ENCODE data around the gene SH3TC1. TPM values are rescaled to one million over a fixed set of nuclear protein-coding genes. Genes with fewer than 3 reads are reported as not detected.

SH3TC1 gene
- polyA plus RNA-seq, 4 donors: 0.45 to 25.3 (median 6.3) TPM

DNA sequence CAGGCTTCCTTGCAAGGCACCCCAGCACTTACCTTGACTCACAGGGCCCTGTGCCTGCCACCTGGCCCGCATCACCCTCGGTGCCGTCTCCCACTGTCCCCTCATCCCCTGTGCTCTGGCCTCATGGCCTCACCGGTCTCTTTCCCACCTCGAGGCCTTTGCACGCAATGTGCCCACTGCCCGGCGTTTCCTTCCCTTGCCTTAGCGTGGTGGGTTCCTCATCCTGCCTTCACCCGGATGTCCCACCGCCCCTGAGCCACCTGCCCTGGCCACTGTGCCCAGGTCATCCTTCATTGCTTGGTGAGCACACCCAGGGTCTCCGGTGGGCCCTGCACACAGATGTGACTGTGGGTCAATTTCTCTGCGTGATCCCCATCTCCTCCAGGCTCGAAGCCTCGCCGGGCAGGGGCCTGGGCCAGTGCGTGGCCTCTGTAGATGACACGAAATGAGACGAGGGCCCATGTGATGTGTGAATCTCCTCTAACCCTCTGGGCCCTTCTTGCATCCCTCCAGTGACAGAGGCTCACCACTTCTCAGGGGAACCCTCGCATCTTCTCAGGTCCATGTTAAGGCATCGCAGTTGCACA lies 75.1 kb downstream of the SH3TC1 start:
- no peaks in the 10 kb centered on the region for H3K9me3 ChIP-seq (ENCODE audit: control insufficient read depth in 2 of 2, insufficient read depth in 1 of 2, low read depth in 1 of 2, low read length in 1 of 2)
- H3K4me1 ChIP-seq (ENCODE audit: control insufficient read depth in 3 of 3, insufficient read depth in 2 of 3, low read depth in 1 of 3, low read length in 2 of 3): peaks cover 0 to 17% (median 0%) of the 10 kb centered on the region in 3 donors
- no peak for DNase-seq
- H3K4me3 ChIP-seq (ENCODE audit: low read depth in 1 of 3, low read length in 3 of 3): no peak overlapping the region
- WGBS, 3 donors: 85 to 90% (median 87%) methylated on average over 21 of the region's 21 CpGs
- peaks cover 2 to 17% (median 9%) of the 10 kb centered on the region in 3 donors for H3K27me3 ChIP-seq (ENCODE audit: control insufficient read depth in 3 of 3, insufficient read depth in 3 of 3, low read length in 3 of 3)
- no peaks in the 10 kb centered on the region for H3K36me3 ChIP-seq (ENCODE audit: control insufficient read depth in 3 of 3, insufficient read depth in 2 of 3, low read depth in 1 of 3, low read length in 3 of 3)
- FAIRE-seq: no peak
- peak overlapping the region in 2 of 3 donors; percentile 14 to 44 for H3K27ac ChIP-seq (ENCODE audit: low read depth in 1 of 3, low read length in 2 of 3)

DNA sequence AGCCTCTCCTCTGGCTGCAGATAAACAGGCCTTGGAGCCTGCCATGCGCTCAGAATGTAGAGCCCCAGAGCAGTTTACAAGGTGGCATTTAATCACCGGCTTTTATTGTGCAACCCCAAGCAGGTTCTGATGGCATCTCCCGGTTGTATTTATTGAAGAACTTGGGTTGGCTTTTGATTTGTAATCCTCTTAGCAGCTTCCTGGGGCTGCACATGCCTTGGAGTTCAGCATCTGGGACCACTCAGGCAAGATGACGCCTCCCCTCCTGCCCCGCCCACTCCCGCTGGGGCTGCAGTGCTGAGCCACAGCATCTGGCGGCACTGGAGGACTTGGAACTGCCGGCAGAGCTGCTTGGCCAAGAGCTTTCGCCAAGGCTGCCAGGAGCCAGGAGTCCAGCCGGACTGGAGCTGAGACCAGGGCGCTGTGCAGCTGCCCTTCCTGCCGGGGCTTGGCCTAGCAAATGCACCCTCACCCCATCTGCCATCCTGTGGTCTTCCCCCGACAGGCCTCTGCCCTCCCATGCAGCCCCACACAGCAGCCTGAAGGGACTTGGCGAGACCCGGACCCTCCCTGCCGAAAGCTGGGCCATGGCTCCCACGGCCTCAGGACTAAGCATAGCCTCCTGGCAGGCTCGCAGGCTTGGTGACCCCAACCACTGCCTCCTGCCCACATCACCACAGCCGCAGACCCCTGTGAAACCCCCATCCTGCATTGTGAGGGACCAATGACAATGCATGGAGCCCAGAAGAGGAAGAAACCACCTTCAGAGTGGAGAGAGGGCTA lies 75.9 kb downstream of the SH3TC1 start:
- WGBS, 3 donors: 44 to 52% (median 49%) methylated on average over 19 of the region's 19 CpGs
- H3K9me3 ChIP-seq (ENCODE audit: control insufficient read depth in 2 of 2, insufficient read depth in 1 of 2, low read depth in 1 of 2, low read length in 1 of 2): no peaks in the 10 kb centered on the region
- H3K4me1 ChIP-seq (ENCODE audit: control insufficient read depth in 3 of 3, insufficient read depth in 2 of 3, low read depth in 1 of 3, low read length in 2 of 3): peaks cover 0 to 15% (median 0%) of the 10 kb centered on the region in 3 donors
- peak overlapping the region in 2 of 3 donors; percentile 14 to 44 for H3K27ac ChIP-seq (ENCODE audit: low read depth in 1 of 3, low read length in 2 of 3)
- FAIRE-seq (no peak), DNase-seq (peak; percentile 18 to 60)
- H3K4me3 ChIP-seq (ENCODE audit: low read depth in 1 of 3, low read length in 3 of 3): no peak overlapping the region
- H3K27me3 ChIP-seq (ENCODE audit: control insufficient read depth in 3 of 3, insufficient read depth in 3 of 3, low read length in 3 of 3): peaks cover 2 to 15% (median 2%) of the 10 kb centered on the region in 3 donors
- no peaks in the 10 kb centered on the region for H3K36me3 ChIP-seq (ENCODE audit: control insufficient read depth in 3 of 3, insufficient read depth in 2 of 3, low read depth in 1 of 3, low read length in 3 of 3)

DNA sequence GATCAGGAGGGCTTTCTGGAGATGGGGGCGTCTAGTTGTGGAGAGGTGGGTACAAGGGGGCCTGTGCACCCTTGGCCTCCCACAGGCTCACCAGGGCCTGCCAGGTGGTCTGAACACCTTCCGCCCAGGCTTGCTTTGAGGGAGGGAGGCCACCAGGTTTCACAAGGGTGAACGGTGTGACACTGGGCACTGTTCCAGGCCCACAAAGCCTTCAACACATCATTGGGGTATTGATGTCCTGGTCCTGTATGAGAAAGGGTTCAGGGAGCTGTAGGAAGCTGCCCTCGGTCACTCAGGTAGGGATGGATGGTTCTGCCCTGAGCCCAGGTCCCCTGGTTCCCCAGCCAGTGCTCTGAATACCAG lies 76.4 kb downstream of the SH3TC1 start:
- DNase-seq (no peak), FAIRE-seq (no peak)
- Histone ChIP-seq H3K36me3 (ENCODE audit: control insufficient read depth in 3 of 3, insufficient read depth in 2 of 3, low read depth in 1 of 3, low read length in 3 of 3) (no peaks in the 10 kb centered on the region), H3K27me3 (ENCODE audit: control insufficient read depth in 3 of 3, insufficient read depth in 3 of 3, low read length in 3 of 3) (peaks cover 0 to 11% (median under 1%) of the 10 kb centered on the region in 3 donors), H3K4me1 (ENCODE audit: control insufficient read depth in 3 of 3, insufficient read depth in 2 of 3, low read depth in 1 of 3, low read length in 2 of 3) (peaks cover 0 to 15% (median 0%) of the 10 kb centered on the region in 3 donors), H3K9me3 (ENCODE audit: control insufficient read depth in 2 of 2, insufficient read depth in 1 of 2, low read depth in 1 of 2, low read length in 1 of 2) (no peaks in the 10 kb centered on the region), H3K4me3 (ENCODE audit: low read depth in 1 of 3, low read length in 3 of 3) (no peak overlapping the region), H3K27ac (ENCODE audit: low read depth in 1 of 3, low read length in 2 of 3) (no peak overlapping the region)
- WGBS, 3 donors: 60 to 78% (median 61%) methylated on average over 4 of the region's 4 CpGs

DNA sequence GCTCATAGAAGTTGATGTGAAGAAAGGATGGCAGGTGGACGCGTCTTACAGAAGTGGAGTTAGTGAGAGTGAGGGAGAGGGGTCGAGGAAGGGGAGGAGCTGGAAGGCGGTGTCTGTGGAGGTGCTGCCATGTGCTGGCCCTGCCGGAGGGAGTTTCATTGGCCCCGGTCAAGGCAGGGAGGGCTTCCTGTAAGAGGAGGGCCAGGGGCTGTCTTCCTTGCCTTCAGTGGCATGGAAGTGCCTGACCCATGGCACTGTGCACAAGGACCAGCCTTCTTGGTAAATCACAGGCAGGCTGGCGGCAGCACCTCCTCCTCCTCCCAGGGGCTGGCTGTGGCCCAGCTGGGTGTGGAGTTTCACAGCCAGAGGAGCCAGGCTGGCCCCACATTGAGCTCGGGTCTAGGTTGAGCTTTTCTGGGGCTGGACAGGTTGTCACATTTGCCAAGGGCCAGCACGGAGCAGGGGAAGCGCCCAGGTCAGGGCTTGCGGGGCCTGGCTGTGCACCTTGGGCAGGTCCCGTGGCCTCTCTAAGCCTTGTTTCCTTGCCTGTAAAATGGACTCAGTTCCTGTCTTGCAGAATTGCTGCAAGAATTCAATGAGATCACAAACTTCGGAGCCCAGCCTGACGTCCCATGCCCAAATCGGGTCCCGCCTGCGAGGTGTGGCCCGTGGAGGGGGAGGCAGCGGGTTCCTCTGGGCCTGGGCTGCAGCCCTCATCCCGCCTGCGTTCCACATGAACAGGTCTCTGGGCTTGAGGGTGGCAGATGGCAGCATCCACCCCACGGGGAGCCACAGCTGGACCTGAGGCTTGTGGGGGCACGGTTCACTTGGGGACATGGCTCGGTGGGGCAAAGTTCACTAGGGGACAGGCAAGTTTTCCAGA lies 77.5 kb downstream of the SH3TC1 start:
- H3K27me3 ChIP-seq (ENCODE audit: control insufficient read depth in 3 of 3, insufficient read depth in 3 of 3, low read length in 3 of 3): peaks cover 0 to under 1% (median 0%) of the 10 kb centered on the region in 3 donors
- H3K4me3 ChIP-seq (ENCODE audit: low read depth in 1 of 3, low read length in 3 of 3): no peak overlapping the region
- H3K27ac ChIP-seq (ENCODE audit: low read depth in 1 of 3, low read length in 2 of 3): no peak overlapping the region
- FAIRE-seq (no peak), DNase-seq (no peak)
- H3K9me3 ChIP-seq (ENCODE audit: control insufficient read depth in 2 of 2, insufficient read depth in 1 of 2, low read depth in 1 of 2, low read length in 1 of 2): no peaks in the 10 kb centered on the region
- no peaks in the 10 kb centered on the region for H3K36me3 ChIP-seq (ENCODE audit: control insufficient read depth in 3 of 3, insufficient read depth in 2 of 3, low read depth in 1 of 3, low read length in 3 of 3)
- 48 to 55% (median 54%) methylated on average over 24 of the region's 24 CpGs for WGBS, 3 donors
- peaks cover 0 to 15% (median 0%) of the 10 kb centered on the region in 3 donors for H3K4me1 ChIP-seq (ENCODE audit: control insufficient read depth in 3 of 3, insufficient read depth in 2 of 3, low read depth in 1 of 3, low read length in 2 of 3)

DNA sequence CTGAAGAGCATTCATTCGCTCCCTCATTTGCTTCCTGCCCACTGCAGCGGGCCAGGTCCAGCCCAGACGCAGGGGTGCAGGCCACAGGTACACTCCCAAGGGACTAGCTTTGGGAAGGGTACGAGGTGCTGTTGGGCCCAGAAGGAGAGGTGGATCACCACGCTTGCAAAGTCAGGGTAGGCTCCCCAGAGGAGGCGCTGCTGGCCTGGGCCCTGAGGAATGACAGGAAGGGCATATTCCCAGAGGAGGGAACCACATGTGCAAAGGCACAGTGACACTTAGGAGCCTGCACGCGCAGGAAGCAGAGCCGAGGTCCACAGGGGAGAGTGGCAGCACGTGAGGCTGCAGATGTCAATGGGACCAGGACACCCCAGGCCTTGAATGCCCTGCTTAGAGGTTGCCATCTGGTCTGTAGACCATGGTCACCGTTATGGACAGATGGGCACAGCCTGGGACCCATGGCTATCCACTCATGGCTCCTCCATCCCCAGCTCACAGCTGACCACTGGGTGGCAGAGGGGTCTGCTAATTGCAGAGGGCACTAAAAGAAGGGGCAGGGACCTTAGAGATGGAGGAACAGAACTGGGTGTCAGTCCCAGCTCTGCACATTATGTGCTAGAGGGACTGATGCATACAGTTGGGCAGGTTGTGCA lies 78.4 kb downstream of the SH3TC1 start:
- Histone ChIP-seq H3K36me3 (ENCODE audit: control insufficient read depth in 3 of 3, insufficient read depth in 2 of 3, low read depth in 1 of 3, low read length in 3 of 3) (no peaks in the 10 kb centered on the region), H3K4me3 (ENCODE audit: low read depth in 1 of 3, low read length in 3 of 3) (no peak overlapping the region), H3K27me3 (ENCODE audit: control insufficient read depth in 3 of 3, insufficient read depth in 3 of 3, low read length in 3 of 3) (no peaks in the 10 kb centered on the region), H3K9me3 (ENCODE audit: control insufficient read depth in 2 of 2, insufficient read depth in 1 of 2, low read depth in 1 of 2, low read length in 1 of 2) (no peaks in the 10 kb centered on the region), H3K4me1 (ENCODE audit: control insufficient read depth in 3 of 3, insufficient read depth in 2 of 3, low read depth in 1 of 3, low read length in 2 of 3) (peaks cover 0 to 15% (median 0%) of the 10 kb centered on the region in 3 donors), H3K27ac (ENCODE audit: low read depth in 1 of 3, low read length in 2 of 3) (peak overlapping the region in 1 of 3 donors; percentile 63)
- DNase-seq (no peak), FAIRE-seq (no peak)
- WGBS, 3 donors: 78 to 84% (median 81%) methylated on average over 11 of the region's 11 CpGs

DNA sequence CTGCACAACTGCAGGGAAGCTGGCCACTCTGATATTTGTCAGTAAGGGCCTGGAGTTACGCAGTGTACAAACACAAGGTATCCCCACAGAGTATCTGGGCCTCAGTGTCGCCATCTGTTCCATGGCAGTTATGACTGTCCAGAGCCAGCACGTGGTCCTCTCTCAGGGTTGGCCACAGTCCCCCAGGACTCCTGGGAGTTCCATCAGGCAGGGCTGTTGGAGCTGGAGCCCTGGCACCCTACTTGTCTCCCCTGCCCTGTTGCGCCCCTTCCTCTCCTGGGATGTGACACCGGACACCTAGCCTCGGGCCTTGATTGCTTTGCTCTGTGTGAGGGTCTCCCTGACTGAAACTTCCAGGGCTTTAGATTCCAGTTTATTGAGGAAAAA lies 78.9 kb downstream of the SH3TC1 start:
- Histone ChIP-seq H3K27me3 (ENCODE audit: control insufficient read depth in 3 of 3, insufficient read depth in 3 of 3, low read length in 3 of 3) (no peaks in the 10 kb centered on the region), H3K4me3 (ENCODE audit: low read depth in 1 of 3, low read length in 3 of 3) (no peak overlapping the region), H3K27ac (ENCODE audit: low read depth in 1 of 3, low read length in 2 of 3) (peak overlapping the region in 2 of 3 donors; percentile 17 to 63), H3K9me3 (ENCODE audit: control insufficient read depth in 2 of 2, insufficient read depth in 1 of 2, low read depth in 1 of 2, low read length in 1 of 2) (no peaks in the 10 kb centered on the region), H3K4me1 (ENCODE audit: control insufficient read depth in 3 of 3, insufficient read depth in 2 of 3, low read depth in 1 of 3, low read length in 2 of 3) (peaks cover 0 to 15% (median 0%) of the 10 kb centered on the region in 3 donors), H3K36me3 (ENCODE audit: control insufficient read depth in 3 of 3, insufficient read depth in 2 of 3, low read depth in 1 of 3, low read length in 3 of 3) (no peaks in the 10 kb centered on the region)
- WGBS, 3 donors: 62 to 81% (median 75%) methylated on average over 6 of the region's 6 CpGs
- no peak for DNase-seq
- no peak for FAIRE-seq

DNA sequence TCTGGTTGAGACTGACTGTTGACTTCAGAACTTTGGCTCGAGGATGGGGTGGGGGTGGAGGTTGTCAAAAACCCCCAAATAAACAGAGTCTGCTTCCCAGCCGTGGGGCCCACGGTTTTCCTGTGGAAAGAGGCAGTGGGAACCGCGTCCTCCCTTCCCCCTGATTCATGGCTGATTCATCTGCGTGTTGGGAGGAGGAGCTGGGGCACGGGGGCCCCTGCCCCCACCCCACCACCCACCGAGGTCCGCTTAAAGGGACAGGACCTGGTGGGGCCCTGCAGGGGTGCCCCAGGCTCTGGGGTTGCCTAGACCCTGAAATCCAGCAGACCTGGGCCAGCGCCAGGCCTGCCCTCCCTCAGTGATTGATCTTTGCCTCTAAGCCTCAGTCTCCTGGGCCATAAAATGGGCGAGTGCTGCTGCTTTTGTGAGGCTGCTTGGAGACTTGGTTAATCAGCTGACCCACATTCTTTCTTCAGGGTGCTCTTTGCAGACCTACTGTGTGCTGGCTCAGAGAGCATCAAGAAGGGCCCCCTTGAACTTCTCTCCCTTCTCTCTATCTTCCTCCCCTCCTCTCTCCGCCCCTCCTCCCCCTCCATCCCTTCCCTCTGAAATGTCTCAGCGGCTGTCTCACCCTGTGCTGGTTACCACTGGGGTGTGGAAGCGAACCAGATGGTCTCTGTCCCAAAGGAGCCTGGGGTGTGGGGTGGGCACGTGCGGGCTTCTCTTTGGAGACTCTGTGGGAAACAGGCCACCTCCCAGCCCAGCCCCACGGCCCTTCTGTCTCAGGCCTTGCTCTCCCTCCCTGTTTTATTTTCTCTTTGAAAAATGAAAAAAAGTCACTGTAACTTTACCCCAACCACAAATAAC lies 79.6 kb downstream of the SH3TC1 start:
- Histone ChIP-seq H3K27ac (ENCODE audit: low read depth in 1 of 3, low read length in 2 of 3) (peak overlapping the region in 2 of 3 donors; percentile 38 to 63), H3K27me3 (ENCODE audit: control insufficient read depth in 3 of 3, insufficient read depth in 3 of 3, low read length in 3 of 3) (no peaks in the 10 kb centered on the region), H3K9me3 (ENCODE audit: control insufficient read depth in 2 of 2, insufficient read depth in 1 of 2, low read depth in 1 of 2, low read length in 1 of 2) (no peaks in the 10 kb centered on the region), H3K4me3 (ENCODE audit: low read depth in 1 of 3, low read length in 3 of 3) (no peak overlapping the region), H3K36me3 (ENCODE audit: control insufficient read depth in 3 of 3, insufficient read depth in 2 of 3, low read depth in 1 of 3, low read length in 3 of 3) (no peaks in the 10 kb centered on the region), H3K4me1 (ENCODE audit: control insufficient read depth in 3 of 3, insufficient read depth in 2 of 3, low read depth in 1 of 3, low read length in 2 of 3) (peaks cover 0 to 15% (median 0%) of the 10 kb centered on the region in 3 donors)
- 31 to 37% (median 35%) methylated on average over 17 of the region's 17 CpGs for WGBS, 3 donors
- peak in 1 of 2 donors; percentile 18 for DNase-seq
- no peak for FAIRE-seq
